Measurements from ENCODE around the gene PRKAR2A.
"Not testable (repeated sequence)": the region's sequence is repeated elsewhere in the genome, so short reads cannot be mapped to it uniquely, and the experiment has no call there.

PRKAR2A gene

GRCh38 chr3:48782046-48782445 lies 65.6 kb downstream of the PRKAR2A start:
- CTCF ChIA-PET, result no interaction called here
- H3K4me1 Mint-ChIP-seq, result no peaks in the 10 kb centered on the region
- peaks cover 16% of the 10 kb centered on the region for H3K36me3 Mint-ChIP-seq
- H3K4me3 Mint-ChIP-seq, result no peak overlapping the region
- no peak overlapping the region for H3K27ac Mint-ChIP-seq
- no peaks in the 10 kb centered on the region for H3K9me3 Mint-ChIP-seq
- no peak for DNase-seq
- no peaks in the 10 kb centered on the region for H3K27me3 Mint-ChIP-seq

GRCh38 chr3:48778565-48778964 lies 69.1 kb downstream of the PRKAR2A start:
- H3K4me1 Mint-ChIP-seq, DNase-seq, H3K27ac Mint-ChIP-seq, H3K9me3 Mint-ChIP-seq, H3K4me3 Mint-ChIP-seq, H3K27me3 Mint-ChIP-seq, CTCF ChIA-PET: not testable (repeated sequence)
- peaks cover 13% of the 10 kb centered on the region for H3K36me3 Mint-ChIP-seq

- CTCF ChIA-PET, result no interaction called here
- H3K27ac Mint-ChIP-seq, result peak overlapping the region; percentile 55
- DNase-seq, result no peak
- no peaks in the 10 kb centered on the region for H3K27me3 Mint-ChIP-seq
- peaks cover 20% of the 10 kb centered on the region for H3K36me3 Mint-ChIP-seq
- H3K4me3 Mint-ChIP-seq, result no peak overlapping the region
- no peaks in the 10 kb centered on the region for H3K4me1 Mint-ChIP-seq
- no peaks in the 10 kb centered on the region for H3K9me3 Mint-ChIP-seq
Measured at GRCh38 chr3:48776854-48777253, 70.8 kb downstream of the PRKAR2A start.

- H3K4me1 Mint-ChIP-seq, result no peaks in the 10 kb centered on the region
- H3K36me3 Mint-ChIP-seq, result peaks cover 25% of the 10 kb centered on the region
- no peaks in the 10 kb centered on the region for H3K27me3 Mint-ChIP-seq
- CTCF ChIA-PET, result no interaction called here
- no peak for DNase-seq
- H3K27ac Mint-ChIP-seq, result peak overlapping the region; percentile 33
- no peak overlapping the region for H3K4me3 Mint-ChIP-seq
- H3K9me3 Mint-ChIP-seq, result no peaks in the 10 kb centered on the region
Measured at GRCh38 chr3:48770192-48770502, 77.5 kb downstream of the PRKAR2A start.

- peak; percentile 26 for DNase-seq
- Mint-ChIP-seq H3K27ac (no peak overlapping the region), H3K4me1 (no peaks in the 10 kb centered on the region), H3K36me3 (peaks cover 16% of the 10 kb centered on the region), H3K9me3 (no peaks in the 10 kb centered on the region), H3K27me3 (no peaks in the 10 kb centered on the region), H3K4me3 (no peak overlapping the region)
- CTCF ChIA-PET, result interaction anchor here (0.6 to 1.9 kb wide), 3 partner anchors 26 to 133 kb away, joined by 4 to 8 read pairs (median 4); partner anchors contain the start of gene SLC25A20
Measured at GRCh38 chr3:48765376-48765775, 82.3 kb downstream of the PRKAR2A start.

GRCh38 chr3:48762816-48763215 lies 84.9 kb downstream of the PRKAR2A start:
- no peak overlapping the region for H3K4me3 Mint-ChIP-seq
- no peak overlapping the region for H3K27ac Mint-ChIP-seq
- no peaks in the 10 kb centered on the region for H3K4me1 Mint-ChIP-seq
- H3K36me3 Mint-ChIP-seq, result peaks cover 21% of the 10 kb centered on the region
- DNase-seq, result no peak
- CTCF ChIA-PET, result no interaction called here
- no peaks in the 10 kb centered on the region for H3K9me3 Mint-ChIP-seq
- H3K27me3 Mint-ChIP-seq, result no peaks in the 10 kb centered on the region

GRCh38 chr3:48759991-48760540 lies 87.6 kb downstream of the PRKAR2A start:
- CTCF ChIA-PET, result interaction anchor here (0.6 kb wide), 1 partner anchor 213 kb away, joined by 3 read pairs; no protein-coding TSS in a partner anchor
- not testable (repeated sequence) for H3K4me3 Mint-ChIP-seq, H3K27ac Mint-ChIP-seq, DNase-seq, H3K9me3 Mint-ChIP-seq, H3K4me1 Mint-ChIP-seq, H3K27me3 Mint-ChIP-seq
- peaks cover 18% of the 10 kb centered on the region for H3K36me3 Mint-ChIP-seq

- CTCF ChIA-PET, result interaction anchor here (0.7 kb wide), 1 partner anchor 24 kb away, joined by 3 read pairs; no protein-coding TSS in a partner anchor
- not testable (repeated sequence) for DNase-seq, H3K4me3 Mint-ChIP-seq, H3K9me3 Mint-ChIP-seq, H3K27me3 Mint-ChIP-seq, H3K27ac Mint-ChIP-seq, H3K4me1 Mint-ChIP-seq
- H3K36me3 Mint-ChIP-seq, result peaks cover 14% of the 10 kb centered on the region
Measured at GRCh38 chr3:48759531-48759930, 88.1 kb downstream of the PRKAR2A start.

- H3K4me1 Mint-ChIP-seq, result no peaks in the 10 kb centered on the region
- no peaks in the 10 kb centered on the region for H3K27me3 Mint-ChIP-seq
- no peak overlapping the region for H3K4me3 Mint-ChIP-seq
- peaks cover 10% of the 10 kb centered on the region for H3K36me3 Mint-ChIP-seq
- CTCF ChIA-PET, result interaction anchor here (0.7 kb wide), 1 partner anchor 24 kb away, joined by 3 read pairs; no protein-coding TSS in a partner anchor
- H3K9me3 Mint-ChIP-seq, result no peaks in the 10 kb centered on the region
- H3K27ac Mint-ChIP-seq, result no peak overlapping the region
- no peak for DNase-seq
Measured at GRCh38 chr3:48759071-48759470, 88.6 kb downstream of the PRKAR2A start.

GRCh38 chr3:48756640-48757039 lies 91.0 kb downstream of the PRKAR2A start:
- H3K4me1 Mint-ChIP-seq, result no peaks in the 10 kb centered on the region
- no peaks in the 10 kb centered on the region for H3K27me3 Mint-ChIP-seq
- CTCF ChIA-PET, result interaction anchor here (1.5 to 2.2 kb wide), 2 partner anchors 16 to 19 kb away, joined by 3 to 8 read pairs; no protein-coding TSS in a partner anchor
- H3K36me3 Mint-ChIP-seq, result peaks cover 10% of the 10 kb centered on the region
- no peaks in the 10 kb centered on the region for H3K9me3 Mint-ChIP-seq
- no peak overlapping the region for H3K27ac Mint-ChIP-seq
- no peak for DNase-seq
- no peak overlapping the region for H3K4me3 Mint-ChIP-seq

- Mint-ChIP-seq H3K36me3 (peaks cover 9% of the 10 kb centered on the region), H3K27me3 (no peaks in the 10 kb centered on the region)
Measured at GRCh38 chr3:48750856-48751255, 96.8 kb downstream of the PRKAR2A start.

GRCh38 chr3:48748754-48749153 lies 98.9 kb downstream of the PRKAR2A start:
- Mint-ChIP-seq H3K9me3 (no peaks in the 10 kb centered on the region), H3K4me3 (no peak overlapping the region), H3K27me3 (no peaks in the 10 kb centered on the region), H3K36me3 (peaks cover 12% of the 10 kb centered on the region), H3K27ac (no peak overlapping the region), H3K4me1 (no peaks in the 10 kb centered on the region)
- CTCF ChIA-PET, result interaction anchor here (1.0 kb wide), 1 partner anchor 9 kb away, joined by 8 read pairs; no protein-coding TSS in a partner anchor
- DNase-seq, result no peak

More at GRCh38 chr3:48750856-48751255, 96.8 kb downstream of the PRKAR2A start:
- CTCF ChIA-PET, result interaction anchor here (1.3 kb wide), 1 partner anchor 11 kb away, joined by 6 read pairs; no protein-coding TSS in a partner anchor
- H3K4me3 Mint-ChIP-seq, result no peak overlapping the region
- no peak for DNase-seq
- H3K27ac Mint-ChIP-seq, result no peak overlapping the region
- H3K9me3 Mint-ChIP-seq, result no peaks in the 10 kb centered on the region
- no peaks in the 10 kb centered on the region for H3K4me1 Mint-ChIP-seq

GRCh38 chr3:48747706-48748105 lies 100.0 kb downstream of the PRKAR2A start:
- DNase-seq, result no peak
- Mint-ChIP-seq H3K27me3 (no peaks in the 10 kb centered on the region), H3K27ac (no peak overlapping the region), H3K4me1 (no peaks in the 10 kb centered on the region), H3K4me3 (no peak overlapping the region), H3K9me3 (no peaks in the 10 kb centered on the region), H3K36me3 (peaks cover 12% of the 10 kb centered on the region)
- CTCF ChIA-PET, result interaction anchor here (1.1 kb wide), 1 partner anchor 10 kb away, joined by 3 read pairs; no protein-coding TSS in a partner anchor

GRCh38 chr3:48747015-48747615 lies 100.6 kb downstream of the PRKAR2A start:
- no peaks in the 10 kb centered on the region for H3K4me1 Mint-ChIP-seq
- H3K36me3 Mint-ChIP-seq, result peaks cover 12% of the 10 kb centered on the region
- H3K27ac Mint-ChIP-seq, result no peak overlapping the region
- CTCF ChIA-PET, result interaction anchor here (0.7 to 1.1 kb wide), 2 partner anchors 9 to 260 kb away, joined by 3 read pairs; partner anchors contain the start of gene WDR6
- DNase-seq, result no peak
- H3K27me3 Mint-ChIP-seq, result no peaks in the 10 kb centered on the region
- no peak overlapping the region for H3K4me3 Mint-ChIP-seq
- no peaks in the 10 kb centered on the region for H3K9me3 Mint-ChIP-seq

- Mint-ChIP-seq H3K27me3 (no peaks in the 10 kb centered on the region), H3K9me3 (no peaks in the 10 kb centered on the region), H3K4me1 (peaks cover 2% of the 10 kb centered on the region), H3K27ac (no peak overlapping the region), H3K4me3 (no peak overlapping the region), H3K36me3 (peaks cover 4% of the 10 kb centered on the region)
- CTCF ChIA-PET, result interaction anchor here (1.3 kb wide), 1 partner anchor 24 kb away, joined by 5 read pairs; no protein-coding TSS in a partner anchor
- DNase-seq, result no peak
Measured at GRCh38 chr3:48743773-48744172, 103.9 kb downstream of the PRKAR2A start.

Measured in activated naive CD4-positive, alpha-beta T cell treated with anti-CD3 and anti-CD28 coated beads, Interleukin-2, amount 10 ng/mL, durations not matched to agents 7 days and 5 days (primary cell).